Type B pancreatic cell (in vitro differentiated cells): ENCODE data around the gene SLC4A1. TPM values are rescaled to one million over a fixed set of nuclear protein-coding genes. Genes with fewer than 3 reads are reported as not detected.
"Not testable (repeated sequence)": the region's sequence is repeated elsewhere in the genome, so short reads cannot be mapped to it uniquely, and the experiment has no call there.

Experiments used
- DNase-seq: peaks from one replicate; pipeline ENCODE4 v3.0.0; 2021; ENCODE audit warnings: mixed read lengths; ENCODE audit not compliant: unreplicated experiment; ENCODE audit errors: extremely low spot score
- H3K27ac Mint-ChIP-seq: 2 replicates; pipeline ENCODE4 v1.8.0; 2021; ENCODE audit warnings: mild to moderate bottlenecking, mixed read lengths
- H3K27me3 Mint-ChIP-seq: 2 replicates; pipeline ENCODE4 v1.8.0; 2021; ENCODE audit warnings: mixed read lengths
- H3K36me3 Mint-ChIP-seq: 2 replicates; pipeline ENCODE4 v1.8.0; 2021; ENCODE audit warnings: mixed read lengths
- H3K4me1 Mint-ChIP-seq: one replicate; pipeline ENCODE4 v1.8.0; 2021; ENCODE audit warnings: mixed read lengths; ENCODE audit not compliant: unreplicated experiment
- H3K4me3 Mint-ChIP-seq: 2 replicates; pipeline ENCODE4 v1.8.0; 2021; ENCODE audit warnings: mild to moderate bottlenecking, mixed read lengths
- H3K9me3 Mint-ChIP-seq: 2 replicates; pipeline ENCODE4 v1.8.0; 2021; ENCODE audit warnings: mixed read lengths
- CTCF ChIP-seq: fragments of 200-600 bp; sonication (generic); conservative IDR thresholded peaks from 2 replicates; pipeline ENCODE4 v1.5.0; 2021; ENCODE audit warnings: antibody characterized with exemption, mild to moderate bottlenecking
- total RNA-seq: library from RNA; stranded (reverse); gene quantifications from 2 replicates; pipeline ENCODE4 v1.2.1, GENCODE V29; 2021; ENCODE audit warnings: low replicate concordance

Gene SLC4A1
- total RNA-seq, 1 donor from 2014 or later = not detected

- H3K27ac Mint-ChIP-seq = no peak overlapping the region
- no peaks in the 10 kb centered on the region for H3K27me3 Mint-ChIP-seq
- no peak for TF ChIP-seq CTCF
- no peaks in the 10 kb centered on the region for H3K9me3 Mint-ChIP-seq
- H3K4me1 Mint-ChIP-seq = peaks cover 19% of the 10 kb centered on the region
- DNase-seq = no peak
- H3K4me3 Mint-ChIP-seq = no peak overlapping the region
- H3K36me3 Mint-ChIP-seq = no peaks in the 10 kb centered on the region
These were observed 20.5 kb downstream of the SLC4A1 start for GRCh38 chr17:44247440-44247841.

GRCh38 chr17:44241106-44241624 lies 26.8 kb downstream of the SLC4A1 start:
- Mint-ChIP-seq H3K4me1 (peaks cover 9% of the 10 kb centered on the region), H3K4me3 (no peak overlapping the region), H3K9me3 (no peaks in the 10 kb centered on the region), H3K27me3 (peaks cover 3% of the 10 kb centered on the region), H3K36me3 (no peaks in the 10 kb centered on the region), H3K27ac (no peak overlapping the region)
- DNase-seq = no peak
- no peak for TF ChIP-seq CTCF

- H3K27ac Mint-ChIP-seq, H3K36me3 Mint-ChIP-seq, H3K9me3 Mint-ChIP-seq, DNase-seq, H3K27me3 Mint-ChIP-seq, H3K4me3 Mint-ChIP-seq, H3K4me1 Mint-ChIP-seq: not testable (repeated sequence)
These were observed 30.0 kb downstream of the SLC4A1 start for GRCh38 chr17:44237886-44238285.

- no peaks in the 10 kb centered on the region for H3K36me3 Mint-ChIP-seq
- no peaks in the 10 kb centered on the region for H3K9me3 Mint-ChIP-seq
- H3K4me1 Mint-ChIP-seq = peaks cover 6% of the 10 kb centered on the region
- H3K4me3 Mint-ChIP-seq = no peak overlapping the region
- TF ChIP-seq CTCF = no peak
- no peak overlapping the region for H3K27ac Mint-ChIP-seq
- peaks cover 7% of the 10 kb centered on the region for H3K27me3 Mint-ChIP-seq
- DNase-seq = no peak
These were observed 31.4 kb downstream of the SLC4A1 start for GRCh38 chr17:44236444-44236991.

- Mint-ChIP-seq H3K9me3 (no peaks in the 10 kb centered on the region), H3K27me3 (peaks cover 4% of the 10 kb centered on the region), H3K36me3 (no peaks in the 10 kb centered on the region), H3K4me1 (peaks cover 6% of the 10 kb centered on the region), H3K4me3 (no peak overlapping the region), H3K27ac (no peak overlapping the region)
- TF ChIP-seq CTCF = no peak
- no peak for DNase-seq
These were observed 32.4 kb downstream of the SLC4A1 start for GRCh38 chr17:44235583-44235936.

GRCh38 chr17:44233582-44233981 lies 34.4 kb downstream of the SLC4A1 start:
- peaks cover 14% of the 10 kb centered on the region for H3K4me1 Mint-ChIP-seq
- peaks cover 4% of the 10 kb centered on the region for H3K27me3 Mint-ChIP-seq
- H3K27ac Mint-ChIP-seq = no peak overlapping the region
- no peaks in the 10 kb centered on the region for H3K9me3 Mint-ChIP-seq
- no peaks in the 10 kb centered on the region for H3K36me3 Mint-ChIP-seq
- no peak for DNase-seq
- no peak overlapping the region for H3K4me3 Mint-ChIP-seq
- TF ChIP-seq CTCF = no peak
